Endothelial cell of umbilical vein (primary cell): ENCODE data around the gene ELF4. TPM values are rescaled to one million over a fixed set of nuclear protein-coding genes. Genes with fewer than 3 reads are reported as not detected.

Source experiments
- BruUV-seq: library from RNA; stranded (reverse); fragments of 400-500 nt; replicated peaks from 2 replicates; lab custom pipeline; 2021; lab: Mats Ljungman, UMichigan
- CTCF ChIA-PET: fragments of 300-600, 350-600 bp; sonication (Branson Sonifier 250); formaldehyde crosslinking; loops from one replicate; lab custom pipeline; 2021; ENCODE audit warnings: antibody characterized with exemption, inconsistent platforms; lab: Charles Lee
- POLR2A ChIA-PET: fragments of 300-600, 350-600 bp; sonication (Branson Sonifier 250); formaldehyde crosslinking; loops from one replicate; lab custom pipeline; 2021; ENCODE audit warnings: antibody characterized with exemption, inconsistent platforms; lab: Charles Lee
- DNase-seq: peaks from one replicate; pipeline ENCODE4 v3.0.0-alpha.2; 2011; ENCODE audit warnings: low read depth, low spot score
- FAIRE-seq: peaks from 2 replicates; lab custom pipeline; 2011; peaks lifted over from hg19 to GRCh38; lab: Jason Lieb, UNC
- H2AFZ ChIP-seq: 2 replicates; pipeline ENCODE4 v1.6.0; 2012; ENCODE audit warnings: low read depth, low read length, control low read depth, inconsistent platforms
- H3K27ac ChIP-seq: 2 replicates; pipeline ENCODE4 v1.5.1; 2011; ENCODE audit warnings: low read depth, mild to moderate bottlenecking, control low read depth, low read length, moderate library complexity; ENCODE audit not compliant: insufficient read depth
- H3K27me3 ChIP-seq, 2 experiments: 2 replicates each; pipeline versions ENCODE4 v1.6.0 to v1.6.1; 2011; ENCODE audit warnings: low read length in 2 of 2, mixed read lengths in 1 of 2; ENCODE audit not compliant: control insufficient read depth in 2 of 2, insufficient read depth in 2 of 2
- H3K36me3 ChIP-seq, 2 experiments: 2 replicates in 1 of 2; 3 replicates in 1 of 2; pipeline ENCODE4 v1.5.1; 2011; ENCODE audit warnings: low read length in 2 of 2, mild to moderate bottlenecking in 1 of 2, moderate library complexity in 1 of 2; ENCODE audit not compliant: control insufficient read depth in 2 of 2, insufficient read depth in 2 of 2; ENCODE audit errors: extremely low read depth in 1 of 2
- H3K4me1 ChIP-seq: 3 replicates; pipeline ENCODE4 v1.5.1; 2011; ENCODE audit warnings: mild to moderate bottlenecking, low read length; ENCODE audit not compliant: control insufficient read depth, insufficient read depth; ENCODE audit errors: extremely low read depth
- H3K4me2 ChIP-seq: 2 replicates; pipeline ENCODE4 v1.6.1; 2011; ENCODE audit warnings: low read length, control low read depth, mixed read lengths; ENCODE audit not compliant: insufficient read depth
- H3K4me3 ChIP-seq, 3 experiments: fragments of 200-600 bp in 1 of 3; sonication (generic), shearing (Covaris generic) in 1 of 3; replicated peaks in 1 of 3; 2 replicates each; pipeline ENCODE4 v1.5.1; 2011 to 2016; ENCODE audit warnings: control low read depth in 3 of 3, low read length in 3 of 3, mild to moderate bottlenecking in 2 of 3, inconsistent platforms in 1 of 3, low read depth in 1 of 3, moderate library complexity in 1 of 3; ENCODE audit not compliant: insufficient read depth in 1 of 3
- H3K79me2 ChIP-seq: 2 replicates; pipeline ENCODE4 v1.6.0; 2012; ENCODE audit warnings: low read length, inconsistent platforms; ENCODE audit not compliant: control insufficient read depth, insufficient read depth
- H3K9ac ChIP-seq: replicated peaks from 2 replicates; pipeline ENCODE3; 2011; ENCODE audit warnings: low read length, control low read depth; ENCODE audit not compliant: insufficient read depth; ENCODE audit errors: extremely low read depth
- H3K9me1 ChIP-seq: replicated peaks from 3 replicates; pipeline ENCODE4 v1.6.0; 2011; ENCODE audit warnings: mild to moderate bottlenecking, low read length; ENCODE audit not compliant: control insufficient read depth, insufficient read depth; ENCODE audit errors: extremely low read depth
- H3K9me3 ChIP-seq: replicated peaks from 2 replicates; pipeline ENCODE4 v1.5.1; 2012; ENCODE audit warnings: low read length, inconsistent platforms; ENCODE audit not compliant: control insufficient read depth, insufficient read depth
- H4K20me1 ChIP-seq: replicated peaks from 2 replicates; pipeline ENCODE3; 2011; ENCODE audit warnings: mild to moderate bottlenecking, low read length; ENCODE audit not compliant: control insufficient read depth, insufficient read depth; ENCODE audit errors: extremely low read depth
- CTCF ChIP-seq, 2 donors: IDR thresholded peaks; 1 replicate in 1 of 2; 2 replicates in 1 of 2; pipeline ENCODE4 v1.5.1; 2011; ENCODE audit warnings: low read length in 2 of 2, mild to moderate bottlenecking in 2 of 2, moderate library complexity in 2 of 2, control low read depth in 1 of 2, inconsistent platforms in 1 of 2, low read depth in 1 of 2; ENCODE audit not compliant: insufficient read depth in 1 of 2; ENCODE audit errors: extremely low read depth in 1 of 2
- EZH2 ChIP-seq: IDR thresholded peaks from 2 replicates; pipeline ENCODE4 v1.6.1; 2012; ENCODE audit warnings: borderline replicate concordance, low read depth, mild to moderate bottlenecking, moderate library complexity, low read length, inconsistent platforms; ENCODE audit not compliant: severe bottlenecking
- FOS ChIP-seq: IDR thresholded peaks from 2 replicates; pipeline ENCODE4 v1.6.1; 2011; ENCODE audit warnings: mild to moderate bottlenecking, low read length, moderate library complexity, borderline replicate concordance; ENCODE audit not compliant: insufficient read depth
- GATA2 ChIP-seq: IDR thresholded peaks from 2 replicates; pipeline ENCODE4 v1.7.0; 2011; ENCODE audit warnings: low read depth, mild to moderate bottlenecking, moderate library complexity, mixed read lengths, low read length; ENCODE audit not compliant: insufficient read length, insufficient read depth
- JUN ChIP-seq: IDR thresholded peaks from 2 replicates; pipeline ENCODE4 v1.6.1; 2011; ENCODE audit warnings: borderline replicate concordance, low read depth; ENCODE audit not compliant: insufficient read length, insufficient read depth
- MYC ChIP-seq: IDR thresholded peaks from one replicate; pipeline ENCODE4 v1.6.1; 2011; ENCODE audit warnings: mild to moderate bottlenecking, low read depth, low read length
- POLR2A ChIP-seq: IDR thresholded peaks from 2 replicates; pipeline ENCODE4 v1.6.1; 2012; ENCODE audit warnings: low read depth, mild to moderate bottlenecking, control low read depth, low read length
- POLR2AphosphoS5 ChIP-seq: IDR thresholded peaks from 2 replicates; pipeline ENCODE4 v1.6.1; 2012; ENCODE audit warnings: low read depth, mild to moderate bottlenecking, control low read depth, low read length, moderate library complexity; ENCODE audit not compliant: insufficient read depth
- dilution Hi-C: fragments of 300-500 bp; cut with MboI; formaldehyde crosslinking; loops from one replicate; pipeline ENCODE4 v1.15.0; 2019; ENCODE audit warnings: low sequenced_read_pairs; ENCODE audit not compliant: extremely low pct_ligation_motif_present
- intact Hi-C: fragments of 100-400 bp; cut with micrococcal nuclease; formaldehyde crosslinking; loops from one replicate; pipeline ENCODE4 v1.10.0; 2022
- polyA plus RNA-seq, 4 experiments: library from polyadenylated mRNA; depleted of rRNA in 3 of 4; stranded (reverse) in 3 of 4; unstranded in 1 of 4; fragments of >200 nt; gene quantifications; 2 replicates each; pipeline versions ENCODE4 v1.2.1 to v1.2.3, GENCODE V29; 2011 to 2012; ENCODE audit warnings: missing spikeins in 1 of 4
- total RNA-seq: library from RNA; stranded (reverse); gene quantifications from 2 replicates; pipeline ENCODE4 v1.2.3, GENCODE V29; 2021
- TF ChIP-seq, protein P1 (sequence below): IDR thresholded peaks from 2 replicates; pipeline ENCODE4 v1.6.1; 2011; ENCODE audit not compliant: insufficient read depth, insufficient read length

ELF4 gene
- total and polyA plus RNA-seq, 2 donors (not counting 3 experiments of a cell fraction or from before 2014, with no cell fraction given), result 31.9 to 33.4 TPM

GRCh38 chrX:130121505-130121800 lies 11.2 kb upstream of the ELF4 start:
- Histone ChIP-seq H3K79me2 (no peaks in the 10 kb centered on the region), H3K4me1 (peaks cover 40% of the 10 kb centered on the region), H3K9me1 (no peaks in the 10 kb centered on the region), H3K9ac (peak overlapping the region; percentile 65), H4K20me1 (no peaks in the 10 kb centered on the region), H3K36me3 (no peaks in the 10 kb centered on the region), H3K9me3 (no peaks in the 10 kb centered on the region), H3K27me3 (no peaks in the 10 kb centered on the region), H2AFZ (no peak overlapping the region), H3K27ac (peak overlapping the region; percentile 82), H3K4me3 (no peak overlapping the region), H3K4me2 (peak overlapping the region; percentile 53)
- CTCF ChIA-PET, result interaction anchor here (0.9 to 5.7 kb wide), 10 partner anchors 9 to 71 kb away, joined by 3 to 65 read pairs (median 8); partner anchors contain the start of gene ELF4
- dilution Hi-C loops (no loop called here), intact Hi-C loops (loop anchor here (2.0 kb wide), 1 partner anchor 45 kb away; no protein-coding TSS in a partner anchor)
- DNase-seq (no peak), FAIRE-seq (no peak)
- TF ChIP-seq POLR2AphosphoS5 (no peak), JUN (no peak)
- BruUV-seq, result no TSS peak
- POLR2A ChIA-PET, result interaction anchor here (0.7 to 1.0 kb wide), 2 partner anchors 16 to 61 kb away, joined by 3 read pairs; no protein-coding TSS in a partner anchor

DNA sequence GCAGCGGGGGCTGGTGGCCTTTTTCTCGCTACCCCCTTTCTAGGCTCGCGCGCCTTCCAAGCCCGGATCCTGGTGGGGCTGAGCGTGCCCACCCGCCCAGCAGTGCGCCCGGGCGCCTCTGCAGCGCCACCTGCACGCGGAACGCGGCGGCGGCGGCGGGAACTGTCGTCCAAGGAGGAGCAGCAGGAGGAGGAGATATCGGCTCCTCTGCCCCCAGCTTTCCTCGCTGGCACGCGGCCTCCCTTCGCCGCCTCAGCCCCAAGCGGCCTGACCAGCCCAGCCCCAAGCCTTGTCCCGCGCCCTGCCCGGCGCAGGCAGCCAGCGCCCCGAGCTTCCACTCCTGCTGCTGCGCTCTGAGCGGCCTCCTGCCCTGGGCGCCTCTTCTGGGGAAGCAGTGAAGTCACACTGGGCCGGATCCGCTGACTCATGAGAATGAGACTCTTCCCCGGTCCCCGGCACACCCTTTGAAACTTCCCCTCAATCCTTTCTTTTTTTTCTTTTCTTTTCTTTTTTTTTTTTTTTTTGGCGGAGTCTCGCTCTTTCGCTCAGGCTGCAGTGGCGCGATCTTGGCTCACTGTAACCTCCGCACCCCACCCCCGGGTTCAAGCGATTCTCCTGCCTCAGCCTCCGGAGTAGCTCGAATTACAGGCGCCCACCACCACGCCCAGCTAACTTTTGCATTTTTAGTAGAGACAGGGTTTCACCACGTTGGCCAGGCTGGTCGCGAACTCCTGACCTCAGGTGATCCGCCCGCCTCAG lies 10.6 kb upstream of the ELF4 start:
- Histone ChIP-seq H3K79me2 (no peaks in the 10 kb centered on the region), H3K27me3 (no peaks in the 10 kb centered on the region), H3K27ac (peak overlapping the region; percentile 82), H3K9me3 (no peaks in the 10 kb centered on the region), H4K20me1 (no peaks in the 10 kb centered on the region), H3K9me1 (no peaks in the 10 kb centered on the region), H3K4me2 (peak overlapping the region; percentile 53), H3K4me3 (peak overlapping the region in 1 of 3 experiments; percentile 30), H2AFZ (no peak overlapping the region), H3K4me1 (peaks cover 40% of the 10 kb centered on the region), H3K9ac (peak overlapping the region; percentile 65), H3K36me3 (no peaks in the 10 kb centered on the region)
- intact Hi-C loops (loop anchor here (1.0 to 2.0 kb wide), 2 partner anchors 41 to 46 kb away; no protein-coding TSS in a partner anchor), dilution Hi-C loops (no loop called here)
- TF ChIP-seq JUN (peak; percentile 3), GATA2 (no peak), POLR2A (peak; percentile 41), POLR2AphosphoS5 (no peak), FOS (peak; percentile 32), MYC (no peak), CTCF (IDR thresholded peaks at IDR 0.05; ENCODE audit: extremely low read depth in 1 of 2, insufficient read depth in 1 of 2, low read depth in 1 of 2, low read length in 2 of 2) (peak; percentile 57 to 62), EZH2 (no peak)
- TF ChIP-seq, protein P1, sequence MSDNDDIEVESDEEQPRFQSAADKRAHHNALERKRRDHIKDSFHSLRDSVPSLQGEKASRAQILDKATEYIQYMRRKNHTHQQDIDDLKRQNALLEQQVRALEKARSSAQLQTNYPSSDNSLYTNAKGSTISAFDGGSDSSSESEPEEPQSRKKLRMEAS, result no peak
- POLR2A ChIA-PET, result interaction anchor here (0.7 to 1.6 kb wide), 4 partner anchors 16 to 60 kb away, joined by 3 read pairs; partner anchors contain the start of gene AIFM1
- DNase-seq, result peak; percentile 75
- peak; percentile 86 for FAIRE-seq
- no TSS peak for BruUV-seq
- CTCF ChIA-PET, result interaction anchor here (0.9 to 5.7 kb wide), 12 partner anchors 10 to 72 kb away, joined by 3 to 65 read pairs (median 6); partner anchors contain the start of gene ELF4
